PC-9 (cell line): ENCODE data around the gene ASCL2.

Source experiments
- CTCF ChIP-seq: fragments of 200-600 bp; sonication (generic); conservative IDR thresholded peaks from 2 replicates; pipeline ENCODE4 v1.6.1; 2017; ENCODE audit warnings: mixed run types, antibody characterized with exemption, mild to moderate bottlenecking, moderate library complexity
- EZH2 ChIP-seq: fragments of 200-600 bp; sonication (generic); IDR thresholded peaks from 2 replicates; pipeline ENCODE4 v1.8.0; 2017; ENCODE audit warnings: antibody characterized with exemption, low read depth

GRCh38 chr11:2271077-2271326 is 614 bp upstream of the ASCL2 start:
- TF ChIP-seq CTCF (no peak), EZH2 (no peak)
